HL-60 (cell line): ENCODE data around the gene TMEM163.

ENCODE experiments used
- GABPA ChIP-seq: IDR thresholded peaks from 2 replicates; pipeline ENCODE4 v1.6.1; 2012; ENCODE audit warnings: low read depth
- POLR2AphosphoS5 ChIP-seq: IDR thresholded peaks from 2 replicates; pipeline ENCODE4 v1.6.1; 2012; ENCODE audit warnings: low read depth
- TF ChIP-seq, protein P1 (sequence below): IDR thresholded peaks from one replicate; pipeline ENCODE4 v1.5.1; 2011; ENCODE audit warnings: low read length, control low read depth, inconsistent platforms; ENCODE audit not compliant: insufficient read depth

DNA sequence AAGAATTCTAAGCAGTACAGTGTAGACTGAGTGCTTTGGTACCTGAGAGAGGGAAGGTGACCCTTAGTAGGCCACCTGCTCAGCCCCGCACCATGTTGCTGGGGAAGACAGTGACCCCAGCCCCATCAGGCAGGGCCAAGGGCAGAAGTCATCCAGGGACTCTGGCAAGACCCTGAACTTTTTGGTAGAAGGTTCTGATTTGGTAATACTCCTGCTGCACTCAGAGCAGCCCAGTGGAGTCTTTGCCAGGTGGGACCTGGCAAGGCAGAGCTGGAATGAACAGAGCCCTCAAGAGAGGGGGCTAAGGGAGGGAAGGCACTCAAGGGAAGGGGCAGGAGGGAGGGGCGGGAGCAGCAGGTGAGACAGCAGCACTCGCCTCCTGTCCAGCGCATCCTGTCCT, 273.7 kb downstream of the TMEM163 start:
- TF ChIP-seq, protein P1, sequence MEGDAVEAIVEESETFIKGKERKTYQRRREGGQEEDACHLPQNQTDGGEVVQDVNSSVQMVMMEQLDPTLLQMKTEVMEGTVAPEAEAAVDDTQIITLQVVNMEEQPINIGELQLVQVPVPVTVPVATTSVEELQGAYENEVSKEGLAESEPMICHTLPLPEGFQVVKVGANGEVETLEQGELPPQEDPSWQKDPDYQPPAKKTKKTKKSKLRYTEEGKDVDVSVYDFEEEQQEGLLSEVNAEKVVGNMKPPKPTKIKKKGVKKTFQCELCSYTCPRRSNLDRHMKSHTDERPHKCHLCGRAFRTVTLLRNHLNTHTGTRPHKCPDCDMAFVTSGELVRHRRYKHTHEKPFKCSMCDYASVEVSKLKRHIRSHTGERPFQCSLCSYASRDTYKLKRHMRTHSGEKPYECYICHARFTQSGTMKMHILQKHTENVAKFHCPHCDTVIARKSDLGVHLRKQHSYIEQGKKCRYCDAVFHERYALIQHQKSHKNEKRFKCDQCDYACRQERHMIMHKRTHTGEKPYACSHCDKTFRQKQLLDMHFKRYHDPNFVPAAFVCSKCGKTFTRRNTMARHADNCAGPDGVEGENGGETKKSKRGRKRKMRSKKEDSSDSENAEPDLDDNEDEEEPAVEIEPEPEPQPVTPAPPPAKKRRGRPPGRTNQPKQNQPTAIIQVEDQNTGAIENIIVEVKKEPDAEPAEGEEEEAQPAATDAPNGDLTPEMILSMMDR: no peak
- TF ChIP-seq POLR2AphosphoS5 (no peak), GABPA (no peak)
